GM19238 (cell line): ENCODE results near the gene TMEM132D.

Experiments
- DNase-seq: peaks from one replicate; pipeline ENCODE4 v3.0.0; 2011; ENCODE audit warnings: low spot score; ENCODE audit not compliant: insufficient read length

TMEM132D gene

GRCh38 chr12:129873111-129873832, 30.6 kb downstream of the TMEM132D start:
- no peak for DNase-seq

GRCh38 chr12:129871991-129872972, 31.5 kb downstream of the TMEM132D start:
- no peak for DNase-seq

- no peak for DNase-seq
These were observed 33.0 kb downstream of the TMEM132D start for GRCh38 chr12:129870796-129871195.

GRCh38 chr12:129870136-129870535, 33.7 kb downstream of the TMEM132D start:
- no peak for DNase-seq

GRCh38 chr12:129868575-129868974, 35.2 kb downstream of the TMEM132D start:
- no peak for DNase-seq

GRCh38 chr12:129863938-129864337, 39.9 kb downstream of the TMEM132D start:
- no peak for DNase-seq

GRCh38 chr12:129862561-129863175, 41.2 kb downstream of the TMEM132D start:
- no peak for DNase-seq

- DNase-seq = no peak
These were observed 41.9 kb downstream of the TMEM132D start for GRCh38 chr12:129861951-129862350.

GRCh38 chr12:129854591-129854990, 49.2 kb downstream of the TMEM132D start:
- DNase-seq = no peak

GRCh38 chr12:129851296-129851695, 52.5 kb downstream of the TMEM132D start:
- DNase-seq = no peak

- no peak for DNase-seq
These were observed 54.9 kb downstream of the TMEM132D start for GRCh38 chr12:129848876-129849275.

GRCh38 chr12:129847063-129847462, 56.8 kb downstream of the TMEM132D start:
- no peak for DNase-seq

- no peak for DNase-seq
These were observed 59.1 kb downstream of the TMEM132D start for GRCh38 chr12:129844662-129845220.

GRCh38 chr12:129841251-129841650, 62.6 kb downstream of the TMEM132D start:
- DNase-seq = no peak

- no peak for DNase-seq
These were observed 63.5 kb downstream of the TMEM132D start for GRCh38 chr12:129840145-129840884.

GRCh38 chr12:129839679-129840078, 64.1 kb downstream of the TMEM132D start:
- DNase-seq = no peak

- no peak for DNase-seq
These were observed 72.5 kb downstream of the TMEM132D start for GRCh38 chr12:129831294-129831693.

- no peak for DNase-seq
These were observed 73.0 kb downstream of the TMEM132D start for GRCh38 chr12:129830796-129831195.

GRCh38 chr12:129827866-129828384, 75.9 kb downstream of the TMEM132D start:
- DNase-seq = no peak

- DNase-seq = no peak
These were observed 76.5 kb downstream of the TMEM132D start for GRCh38 chr12:129827102-129827865.
